IPS DF 4.7 (cell line): Measurements from ENCODE around the gene CTCF.

Source experiments
- DNase-seq: peaks from one replicate; pipeline ENCODE4 v3.0.0-alpha.2; 2013; ENCODE audit warnings: low spot score; ENCODE audit errors: extremely low read depth

The CTCF gene

DNA sequence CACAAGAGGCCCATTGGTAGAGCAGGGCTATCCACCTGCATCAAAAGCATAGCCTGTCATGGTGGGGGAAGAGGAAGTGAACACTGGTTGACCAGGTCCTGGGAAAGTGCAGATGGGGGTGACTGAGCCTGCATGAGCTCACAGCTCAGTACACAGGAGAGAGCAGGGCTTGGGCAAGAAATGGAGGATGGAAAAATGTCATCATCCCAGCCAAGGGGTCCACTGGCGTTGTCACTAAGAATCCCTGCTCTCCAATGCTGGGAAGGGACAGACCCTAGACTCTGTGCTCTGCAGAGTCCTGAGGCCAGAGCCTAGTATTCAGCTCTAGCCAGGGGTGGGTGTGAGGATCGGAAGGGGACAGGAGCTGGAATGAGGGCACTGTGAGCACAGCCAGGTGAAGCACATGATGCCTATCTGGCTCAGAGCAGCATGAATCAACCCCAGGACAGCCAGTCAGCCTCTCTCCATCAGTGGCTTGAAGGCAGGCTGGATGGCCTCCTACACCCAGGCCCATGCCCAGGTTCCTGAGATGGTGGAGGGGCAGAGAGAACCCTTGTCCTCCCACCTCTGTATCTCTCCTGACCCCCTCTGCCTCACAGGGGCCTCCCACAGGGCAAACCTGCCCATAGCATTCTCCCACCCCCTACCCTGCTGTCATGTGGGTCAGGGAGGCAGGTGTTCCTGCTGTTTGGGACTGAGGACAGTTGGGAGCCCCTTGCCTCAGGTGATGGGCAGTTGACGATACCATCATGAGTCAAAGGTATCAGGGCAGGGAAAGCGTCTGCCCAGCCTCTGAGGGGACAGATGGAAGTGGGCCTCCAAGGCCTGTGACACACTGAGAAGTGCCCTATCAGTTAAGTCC is 13.8 kb upstream of the CTCF start:
- DNase-seq = no peak

DNA sequence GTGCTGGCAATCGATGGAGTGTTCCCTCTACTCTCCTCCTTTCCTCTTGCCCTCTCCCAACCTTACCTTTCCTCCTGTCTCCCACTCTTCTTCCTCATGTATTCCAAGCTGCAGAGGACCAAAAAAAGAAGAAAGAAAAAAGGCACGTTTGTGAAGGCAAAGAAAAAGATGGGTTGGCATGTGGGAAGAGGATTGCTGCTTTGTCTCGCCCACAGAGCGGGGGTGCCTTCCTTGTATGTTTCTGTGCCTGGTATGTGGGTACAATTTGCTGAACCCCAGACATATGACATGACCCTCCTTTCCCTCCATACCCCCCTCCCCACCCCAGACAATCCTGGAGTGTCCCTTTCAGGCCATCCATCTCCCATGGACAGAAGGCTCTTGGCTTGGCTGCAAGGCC is 13.1 kb upstream of the CTCF start:
- DNase-seq = no peak

DNA sequence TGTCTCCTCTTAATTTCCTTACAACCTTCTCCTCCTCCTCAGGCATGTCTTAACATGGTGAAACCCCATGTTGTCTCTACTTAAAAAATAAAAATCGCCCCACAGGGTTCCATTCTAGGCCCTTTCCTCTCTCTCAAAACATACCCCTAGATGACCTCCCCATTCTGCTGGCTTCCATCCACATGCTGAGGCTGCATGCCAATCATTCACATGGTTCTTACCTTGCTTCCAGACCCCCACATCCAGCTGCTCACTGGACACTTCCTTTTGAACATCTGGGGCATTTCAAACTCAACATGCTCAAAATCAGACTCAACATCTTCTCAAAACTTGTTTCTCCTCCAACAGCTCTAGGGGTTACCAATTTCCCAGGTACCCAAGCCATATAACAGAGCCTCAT is 12.4 kb upstream of the CTCF start:
- DNase-seq = no peak

DNA sequence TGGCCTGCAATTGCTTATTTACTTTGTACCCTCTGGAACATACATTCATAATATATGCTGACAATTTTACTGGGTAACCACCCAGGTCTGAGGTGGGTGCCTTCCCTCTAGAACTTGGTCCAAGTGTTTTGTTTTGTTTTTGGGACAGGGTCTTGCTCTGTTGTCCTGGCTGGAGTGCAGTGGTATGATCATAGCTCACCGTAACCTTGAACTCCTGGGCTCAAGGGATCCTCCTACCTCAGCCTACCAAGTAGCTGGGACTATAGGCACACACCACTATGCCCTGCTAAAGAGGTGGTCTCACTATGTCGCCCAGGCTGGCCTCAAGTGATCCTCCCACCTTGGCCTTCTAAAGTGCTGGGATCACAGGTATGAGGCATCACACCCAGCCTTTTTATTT is 11.2 kb upstream of the CTCF start:
- no peak for DNase-seq

DNA sequence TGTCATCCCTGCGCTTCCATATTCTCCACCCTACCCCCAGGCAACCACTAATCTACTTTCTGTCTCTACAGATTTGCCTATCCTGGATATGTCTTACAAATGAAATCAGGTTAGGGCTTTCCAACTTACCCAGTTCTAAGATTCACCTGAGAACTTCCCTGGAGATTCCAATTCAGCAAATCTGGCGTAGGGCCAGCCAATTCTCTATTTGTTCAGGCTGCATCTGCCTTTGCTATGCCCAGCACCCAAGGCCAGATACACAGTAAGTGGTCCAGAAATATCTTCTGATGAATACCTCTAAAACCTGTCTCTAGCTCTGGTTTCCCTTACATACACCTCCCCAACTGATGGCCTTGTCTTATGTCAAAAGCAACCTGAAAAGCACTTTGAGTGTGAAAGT is 10.4 kb upstream of the CTCF start:
- DNase-seq = no peak

DNA sequence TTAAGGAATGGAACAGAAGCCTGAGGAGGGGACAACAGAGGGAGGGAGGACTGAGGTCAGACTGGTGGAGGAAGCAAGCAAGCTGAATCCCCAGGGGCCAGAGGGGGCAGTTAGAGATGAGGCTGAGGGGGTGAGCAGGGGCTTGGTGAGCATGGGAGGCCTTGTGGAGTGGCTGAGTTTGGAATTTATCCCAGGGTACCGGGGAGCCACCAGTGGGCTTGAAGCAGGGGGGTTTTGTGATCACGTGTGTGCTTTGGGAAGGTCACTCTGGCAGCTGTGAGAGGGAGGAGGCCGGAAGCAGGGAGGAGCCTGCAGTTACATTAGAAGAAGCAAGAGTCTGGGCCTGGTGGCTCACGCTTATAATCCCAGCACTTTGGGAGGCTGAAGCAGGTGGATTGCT is 9.8 kb upstream of the CTCF start:
- no peak for DNase-seq

DNA sequence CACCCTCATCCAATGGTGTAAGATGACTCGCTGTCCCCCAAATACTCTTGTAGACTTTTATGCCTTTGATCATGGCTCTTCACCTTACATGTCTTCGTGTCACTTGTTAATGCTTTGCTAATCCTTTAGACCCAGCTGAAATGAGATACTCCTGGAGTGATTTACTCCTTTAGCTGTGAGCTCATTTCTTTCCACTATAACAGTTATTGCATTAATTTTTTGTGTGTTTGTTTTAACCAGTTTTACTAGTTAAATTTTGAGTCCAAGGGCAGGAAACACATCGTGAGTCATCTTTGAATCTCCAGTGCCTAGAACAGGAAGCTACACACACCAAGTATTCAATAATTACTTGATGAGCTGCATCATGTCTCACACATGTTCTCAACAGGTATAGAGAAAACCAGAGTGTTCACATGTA is 6.5 kb upstream of the CTCF start:
- DNase-seq = no peak

DNA sequence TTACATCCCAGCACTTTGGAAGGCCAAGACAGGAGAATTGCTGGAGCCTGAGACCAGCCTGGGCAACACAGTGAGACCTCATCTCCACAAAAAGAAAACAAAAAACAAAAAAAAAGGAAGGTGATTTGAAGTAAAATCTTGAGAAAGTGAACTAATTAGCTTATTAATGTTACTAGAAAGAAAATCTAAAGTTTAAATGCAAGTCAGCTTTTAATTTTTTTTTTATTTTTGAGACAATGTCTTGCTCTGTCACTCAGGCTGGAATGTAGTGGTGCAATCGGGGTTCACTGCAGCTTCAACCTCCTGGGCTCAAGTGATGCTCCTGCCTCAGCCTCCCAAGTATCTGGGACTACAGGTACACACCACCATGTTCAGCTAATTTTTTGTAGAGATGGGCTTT is 3.5 kb upstream of the CTCF start:
- no peak for DNase-seq

DNA sequence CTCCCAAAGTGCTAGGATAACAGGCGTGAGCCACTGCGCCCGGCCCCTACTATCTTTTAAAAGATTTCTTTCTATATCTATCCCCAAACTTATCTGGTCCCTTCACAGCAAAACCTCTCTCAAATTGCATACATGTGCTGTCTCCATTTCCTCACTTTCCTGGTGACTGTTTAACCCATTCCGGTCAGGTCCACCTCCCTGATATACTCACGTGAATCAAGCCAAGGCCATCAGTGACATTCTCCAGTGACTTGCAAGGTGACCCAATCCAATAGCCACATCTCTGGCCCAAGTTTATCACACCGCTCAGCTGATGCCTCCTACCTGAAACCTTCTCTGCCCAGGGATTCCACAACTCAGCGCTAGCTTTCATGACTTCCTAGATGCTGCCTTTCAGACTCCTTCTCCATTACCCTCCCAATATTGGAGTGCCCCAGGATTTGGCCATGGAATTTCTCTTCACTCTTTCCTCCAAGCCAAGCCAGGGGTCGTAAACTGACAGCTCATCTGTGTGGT is 1.4 kb upstream of the CTCF start:
- no peak for DNase-seq

DNA sequence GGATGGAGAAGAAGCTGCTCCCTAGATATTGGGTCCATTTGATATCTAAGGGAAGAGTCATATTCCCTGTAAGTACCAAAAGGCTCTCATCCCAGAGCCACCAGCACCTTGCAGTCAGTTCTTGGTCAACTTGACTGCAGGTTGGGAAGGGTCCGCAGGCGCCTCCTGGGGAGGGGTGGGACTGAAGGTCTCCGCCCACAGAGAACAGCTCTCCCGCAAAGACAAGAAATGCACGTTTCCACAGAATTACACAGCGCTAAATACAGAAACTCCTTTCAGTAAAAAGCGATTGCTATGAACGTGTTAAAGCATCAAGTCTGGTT is 864 bp upstream of the CTCF start:
- no peak for DNase-seq

DNA sequence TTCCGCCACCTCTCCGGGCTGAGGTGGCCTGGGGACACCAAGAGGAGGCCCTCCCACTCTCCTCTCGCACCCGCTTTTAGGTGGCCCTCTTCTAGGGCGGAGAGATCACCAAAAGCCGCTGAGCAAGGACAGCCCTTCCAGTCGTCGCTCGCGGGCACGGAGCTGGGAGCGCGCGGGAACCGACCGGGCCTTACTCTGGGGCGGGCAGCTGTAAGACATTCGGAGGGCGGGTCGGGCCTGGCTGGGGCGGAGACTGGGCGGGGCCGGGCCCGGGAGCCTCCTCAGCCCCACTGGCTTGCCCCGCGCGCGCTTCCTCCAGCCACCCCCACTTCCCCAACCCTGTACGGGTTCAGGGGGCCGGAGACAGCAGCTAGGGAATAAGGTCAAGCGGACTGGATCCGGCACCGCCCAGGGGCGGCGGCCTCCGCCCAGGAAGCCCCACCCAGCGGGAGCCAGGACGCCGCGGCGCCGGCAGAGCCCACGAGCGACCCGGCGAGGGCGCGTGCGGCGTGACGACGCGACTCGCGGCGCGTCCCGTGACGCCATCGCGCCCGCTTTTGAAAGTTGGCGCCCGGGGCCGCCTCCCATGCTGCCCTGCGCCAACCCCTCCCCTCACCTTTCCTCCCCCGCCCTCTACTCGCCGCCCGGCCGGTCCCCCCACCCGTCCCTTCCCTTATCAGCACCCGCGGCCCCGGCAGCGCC is 351 bp upstream of the CTCF start:
- no peak for DNase-seq

DNA sequence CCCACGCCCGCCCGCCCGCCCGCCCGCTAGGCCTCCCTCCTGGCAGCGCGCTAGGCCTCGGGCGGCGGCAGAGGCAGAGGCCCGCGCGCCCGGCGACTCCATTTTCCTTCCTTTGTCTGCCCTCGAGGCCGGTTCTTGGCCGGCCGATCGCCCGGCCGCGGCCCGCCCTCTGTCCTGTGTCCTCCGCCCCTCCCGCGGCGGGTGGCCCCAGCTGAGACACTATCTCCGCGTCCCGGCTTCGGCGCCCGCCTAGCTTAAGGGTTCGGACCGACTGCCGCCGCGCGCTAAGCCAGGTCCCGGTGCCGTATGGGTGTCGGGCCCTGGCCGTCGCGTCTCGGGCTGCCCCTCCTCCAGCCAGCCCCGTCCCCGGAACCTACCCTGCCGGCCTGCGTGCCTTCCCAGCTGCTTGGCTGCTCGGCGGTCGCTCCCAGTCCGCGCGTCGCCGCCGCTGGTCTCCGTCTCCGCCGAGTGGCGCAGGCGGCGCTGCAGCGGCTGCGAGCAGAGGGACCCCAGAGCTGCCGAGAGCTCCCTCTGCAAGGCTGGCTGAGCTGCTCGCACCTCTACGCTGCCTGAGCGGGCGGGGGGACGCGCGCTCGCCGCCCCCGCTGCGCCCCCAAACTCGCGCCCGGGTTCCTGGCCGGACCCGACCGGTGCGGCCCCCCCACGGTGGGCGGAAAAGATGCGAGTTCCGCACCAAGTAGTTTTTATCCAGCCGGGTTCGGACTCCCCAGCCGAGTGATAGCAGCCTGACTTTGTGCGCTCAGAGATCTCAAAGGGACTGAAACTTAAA is 787 bp downstream of the CTCF start:
- DNase-seq = no peak

DNA sequence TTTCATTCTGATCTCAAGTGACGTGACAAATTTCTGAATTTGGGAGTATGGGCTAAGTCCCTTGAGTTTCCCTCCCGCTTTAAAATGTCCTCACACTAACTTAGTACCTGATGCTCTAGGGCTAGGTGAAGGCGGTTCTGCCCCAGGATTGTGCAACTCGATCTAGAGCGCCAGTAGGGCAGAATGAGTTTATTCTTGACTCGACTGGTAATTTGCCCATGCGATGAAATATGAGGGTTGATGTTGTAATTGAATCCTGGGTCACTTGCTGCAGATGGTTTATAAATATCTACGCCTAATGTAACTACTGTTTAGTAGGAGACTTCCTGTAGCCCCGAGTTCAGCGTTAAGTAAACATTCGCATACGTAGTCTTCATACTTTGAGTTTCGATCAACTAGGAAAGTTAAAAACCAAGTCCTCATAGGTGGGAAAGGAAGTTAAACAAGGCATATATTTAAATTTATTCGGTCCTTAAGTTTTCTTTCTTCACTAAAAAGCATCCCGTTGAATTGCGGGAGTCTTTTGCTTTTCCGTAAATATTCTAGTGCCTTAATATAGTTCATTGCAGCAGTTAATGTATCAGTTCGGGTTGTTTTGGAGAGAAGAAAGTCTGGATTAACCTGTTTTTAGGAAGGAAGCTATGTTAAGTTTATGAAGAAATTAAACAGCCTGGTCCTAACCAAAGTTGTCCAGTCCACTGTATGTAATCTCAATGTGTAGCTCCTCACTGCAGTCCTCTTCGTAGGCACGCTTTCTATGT is 1.6 kb downstream of the CTCF start:
- no peak for DNase-seq

DNA sequence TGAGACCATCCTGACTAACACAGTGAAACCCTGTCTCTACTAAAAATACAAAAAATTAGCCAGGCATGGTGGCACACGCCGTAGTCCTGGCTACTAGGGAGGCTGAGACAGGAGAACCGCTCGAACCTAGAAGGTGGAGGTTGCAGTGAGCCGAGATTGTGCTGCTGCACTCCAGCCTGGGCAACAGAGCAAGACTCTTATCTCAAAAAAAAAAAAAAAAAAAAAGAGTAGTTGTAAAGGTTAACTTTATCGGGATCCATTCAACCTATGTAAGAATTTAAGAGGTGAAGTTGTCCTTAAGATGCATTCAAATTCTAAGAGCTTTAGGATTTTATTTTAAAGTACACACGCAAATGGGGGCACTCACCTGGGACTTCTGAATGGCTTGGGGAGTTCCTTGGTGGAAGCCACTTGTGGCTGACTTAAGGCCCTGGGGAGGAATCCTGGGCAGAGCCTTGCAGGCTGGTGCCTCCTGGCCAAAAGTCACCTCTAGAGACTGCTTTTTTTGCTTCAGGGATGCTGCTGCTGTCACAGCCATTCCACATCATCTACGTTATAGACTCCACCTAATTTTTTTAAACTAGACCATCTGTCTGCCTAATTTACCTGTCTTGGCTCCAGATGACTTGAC is 3.3 kb downstream of the CTCF start:
- no peak for DNase-seq

DNA sequence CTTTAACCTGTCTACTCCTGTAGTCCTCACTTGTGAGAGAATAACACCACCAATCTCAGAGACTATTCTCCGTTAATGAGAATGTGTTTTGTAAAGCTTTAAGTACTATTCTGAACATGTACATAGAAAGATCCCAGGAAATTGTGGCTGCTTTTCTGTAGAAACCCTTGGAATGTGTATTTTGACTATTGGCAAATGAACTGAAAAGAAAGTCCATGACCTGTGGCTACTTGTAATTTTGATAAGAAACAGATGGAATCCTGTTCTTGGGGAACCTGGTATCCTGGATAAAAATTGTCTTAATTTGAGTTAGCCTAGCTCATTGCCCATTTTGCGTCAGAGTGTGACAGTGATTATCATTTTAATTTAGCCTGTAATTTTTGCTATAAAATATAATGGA is 9.1 kb downstream of the CTCF start:
- DNase-seq = no peak

DNA sequence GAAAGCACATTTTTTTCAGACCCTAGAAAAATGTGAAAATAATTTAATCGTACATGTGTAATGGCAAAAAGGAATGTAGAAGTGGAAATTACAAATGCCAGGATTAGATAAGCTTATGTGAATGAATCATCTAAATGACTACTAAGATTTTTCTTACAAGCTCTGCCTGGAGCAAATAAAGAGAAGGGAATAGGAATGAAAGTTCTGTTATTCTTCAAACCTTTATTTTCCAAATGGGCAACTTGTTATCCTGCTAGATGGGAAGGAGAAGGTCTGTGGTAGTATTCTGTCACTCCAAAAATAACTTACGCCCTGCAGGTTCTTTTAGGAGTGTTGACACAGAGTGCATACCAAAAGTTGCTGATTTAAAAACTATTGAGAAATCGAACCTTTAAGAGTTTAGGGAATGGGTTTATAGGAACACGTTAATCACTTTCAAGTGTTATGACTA is 9.7 kb downstream of the CTCF start:
- DNase-seq = no peak

DNA sequence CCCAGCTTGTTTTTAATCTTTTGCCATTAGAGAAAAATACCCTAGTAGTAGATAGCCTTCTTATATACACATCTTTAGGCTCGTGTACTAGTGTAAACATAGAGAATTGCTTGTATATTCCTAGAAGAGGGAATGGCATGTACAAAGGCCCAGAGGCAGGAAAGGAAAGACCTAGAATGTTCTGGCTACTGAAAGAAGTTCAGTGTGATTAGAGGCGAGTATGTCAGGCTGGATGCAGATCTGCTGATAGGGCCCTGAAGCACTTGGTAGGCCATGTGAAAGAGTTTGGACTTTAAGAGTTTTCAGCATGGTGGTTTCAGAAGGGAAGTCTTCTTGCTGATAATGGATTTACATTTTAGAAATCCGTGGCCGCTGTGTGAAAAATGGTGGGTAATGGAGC is 17.4 kb downstream of the CTCF start:
- DNase-seq = no peak

DNA sequence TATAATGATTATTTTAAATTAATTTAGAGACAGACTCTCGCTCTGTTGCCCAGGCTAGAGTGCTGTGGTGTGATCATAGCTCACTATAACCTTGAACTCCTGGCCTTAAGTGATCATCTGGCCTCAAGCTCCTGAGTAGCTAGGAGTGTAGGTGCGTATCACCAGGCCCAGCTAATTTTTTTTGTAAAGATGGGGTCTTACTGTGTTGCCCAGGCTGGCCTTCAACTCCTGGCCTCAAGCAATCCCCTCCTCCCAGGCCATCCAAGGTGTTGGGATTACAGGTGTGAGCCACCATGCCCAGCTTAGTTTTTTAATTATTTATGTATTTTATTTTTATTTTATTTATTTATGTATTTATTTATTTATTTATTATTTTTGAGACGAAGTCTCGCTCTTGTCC is 17.9 kb downstream of the CTCF start:
- DNase-seq = no peak

DNA sequence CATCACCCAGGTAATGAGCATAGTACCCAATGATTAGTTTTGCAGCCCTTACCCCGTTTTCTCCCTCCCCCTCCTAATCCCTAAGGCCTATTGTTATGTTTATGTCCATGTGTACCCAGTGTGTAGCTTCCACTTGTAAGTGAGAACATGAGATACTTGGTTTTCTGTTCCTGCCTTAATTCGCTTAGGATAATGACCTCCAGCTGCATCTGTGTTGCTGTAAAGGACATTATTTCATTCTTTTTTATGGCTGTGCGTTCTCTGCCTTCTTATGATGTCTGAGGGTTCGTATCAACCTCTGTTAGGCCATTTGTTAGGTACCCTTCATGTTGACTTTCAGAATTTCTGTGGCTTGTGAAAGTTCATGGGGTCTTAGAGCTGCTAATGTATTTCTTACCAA is 31.0 kb downstream of the CTCF start:
- no peak for DNase-seq

DNA sequence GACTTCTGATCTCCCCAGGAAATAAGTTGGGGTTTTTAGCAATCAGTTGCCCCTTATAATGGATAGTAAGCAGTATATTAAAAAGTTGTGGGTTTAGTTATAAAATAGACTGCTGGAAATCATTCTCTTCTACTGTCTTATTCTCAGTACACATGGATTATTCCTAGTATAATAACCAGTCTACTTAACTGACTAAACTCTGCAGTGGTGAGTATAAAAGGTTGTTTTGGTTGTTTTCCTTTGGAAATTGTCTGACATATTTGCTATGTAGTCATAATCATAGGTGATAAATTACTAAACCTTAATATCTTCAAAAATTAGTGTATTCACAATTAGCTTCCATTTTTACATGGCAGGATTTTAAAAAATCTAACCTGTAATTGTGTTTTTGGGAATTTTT is 31.4 kb downstream of the CTCF start:
- no peak for DNase-seq
